Gastroesophageal sphincter (tissue), 4 donors: Measurements from ENCODE around the gene EFHC1. TPM values are rescaled to one million over a fixed set of nuclear protein-coding genes. Genes with fewer than 3 reads are reported as not detected.
A peak's percentile ranks its signal among the peaks of the same experiment; 100 is the strongest.

Experiments used
- ATAC-seq: fragments of 150-250 bp; one replicate; pipeline ENCODE4 v1.9.1; 2016; ENCODE audit warnings: mild to moderate bottlenecking, moderate library complexity
- H3K27ac ChIP-seq, 4 donors: fragments of 200-600 bp; sonication (generic) in 3 of 4; 1 replicate in 3 of 4; 2 replicates in 1 of 4; pipeline ENCODE4 v1.5.1; 2016 to 2019
- H3K27me3 ChIP-seq: fragments of 200-600 bp; sonication (generic); one replicate; pipeline ENCODE4 v1.5.1; 2019
- H3K36me3 ChIP-seq, 2 donors: fragments of 200-600 bp; sonication (generic); one replicate each; pipeline ENCODE4 v1.5.1; 2019; ENCODE audit warnings: control low read depth in 1 of 2
- H3K4me1 ChIP-seq, 3 donors: fragments of 200-600 bp; sonication (generic); 1 replicate in 2 of 3; 2 replicates in 1 of 3; pipeline ENCODE4 v1.5.1; 2016 to 2019; ENCODE audit warnings: control low read depth in 2 of 3
- H3K4me3 ChIP-seq, 2 donors: fragments of 200-600 bp; sonication (generic); one replicate each; pipeline ENCODE4 v1.5.1; 2019; ENCODE audit warnings: mild to moderate bottlenecking in 1 of 2, moderate library complexity in 1 of 2
- H3K9me3 ChIP-seq, 3 donors: fragments of 200-600 bp; sonication (generic); one replicate each; pipeline ENCODE4 v1.5.1; 2017 to 2019; ENCODE audit warnings: control low read depth in 2 of 3
- CTCF ChIP-seq, 4 experiments: fragments of 200-600 bp in 2 of 4; fragments of 450-650 bp in 2 of 4; sonication (generic) in 1 of 4; IDR thresholded peaks; one replicate each; pipeline ENCODE4 v1.5.1; 2017 to 2019; ENCODE audit warnings: antibody characterized with exemption in 4 of 4, mild to moderate bottlenecking in 2 of 4, moderate library complexity in 2 of 4
- EP300 ChIP-seq: sonication (generic); formaldehyde crosslinking; IDR thresholded peaks from one replicate; pipeline ENCODE4 v1.6.1; 2017; ENCODE audit warnings: antibody characterized with exemption, mild to moderate bottlenecking
- POLR2A ChIP-seq, 2 donors: fragments of 450-650 bp; IDR thresholded peaks; one replicate each; pipeline ENCODE4 v1.6.1; 2017; ENCODE audit warnings: antibody characterized with exemption in 2 of 2, mild to moderate bottlenecking in 2 of 2, moderate library complexity in 1 of 2
- POLR2AphosphoS5 ChIP-seq: sonication (generic); formaldehyde crosslinking; IDR thresholded peaks from one replicate; pipeline ENCODE4 v1.6.1; 2017; ENCODE audit warnings: antibody characterized with exemption
- WGBS, 2 donors: methylation state at CpG; one replicate each; pipeline ENCODE4 v1.1.5; 2018; ENCODE audit warnings: low coverage in 1 of 2; 5-methylcytosine and 5-hydroxymethylcytosine counted together
- total RNA-seq, 4 donors: library from RNA; depleted of rRNA; stranded (reverse); fragments of >200 nt; gene quantifications; one replicate each; pipeline ENCODE4 v1.1.0, GENCODE V29; 2016

EFHC1 gene
- total RNA-seq, 4 donors from 2014 or later: 5.1 to 27.4 (median 12.9) TPM

GRCh38 chr6:52548353-52548713 lies 128.2 kb downstream of the EFHC1 start:
- TF ChIP-seq EP300 (no peak), POLR2AphosphoS5 (peak; percentile 22), CTCF (IDR thresholded peaks at IDR 0.05) (no peak), POLR2A (IDR thresholded peaks at IDR 0.05) (no peak)
- H3K27me3 ChIP-seq: no peaks in the 10 kb centered on the region
- ATAC-seq: no peak
- WGBS, 2 donors: 40 to 85% methylated on average over 4 to 6 of the region's 7 CpGs
- H3K9me3 ChIP-seq: no peaks in the 10 kb centered on the region
- peaks cover 7 to 99% (median 76%) of the 10 kb centered on the region in 3 donors for H3K4me1 ChIP-seq
- no peak overlapping the region for H3K4me3 ChIP-seq
- peak overlapping the region in 1 of 4 donors; percentile 8 for H3K27ac ChIP-seq
- H3K36me3 ChIP-seq: no peaks in the 10 kb centered on the region

GRCh38 chr6:52548999-52549398 lies 128.9 kb downstream of the EFHC1 start:
- no peak overlapping the region for H3K4me3 ChIP-seq
- TF ChIP-seq POLR2AphosphoS5 (no peak), POLR2A (IDR thresholded peaks at IDR 0.05) (no peak), CTCF (IDR thresholded peaks at IDR 0.05) (no peak), EP300 (no peak)
- H3K27ac ChIP-seq: peak overlapping the region in 1 of 4 donors; percentile 8
- no peak for ATAC-seq
- peaks cover 1 to 99% (median 72%) of the 10 kb centered on the region in 3 donors for H3K4me1 ChIP-seq
- no peaks in the 10 kb centered on the region for H3K9me3 ChIP-seq
- H3K27me3 ChIP-seq: no peaks in the 10 kb centered on the region
- H3K36me3 ChIP-seq: no peaks in the 10 kb centered on the region
- 87 to 95% methylated on average over 4 to 5 of the region's 5 CpGs for WGBS, 2 donors

- no peak overlapping the region for H3K27ac ChIP-seq
- TF ChIP-seq EP300: no peak
- TF ChIP-seq POLR2A (IDR thresholded peaks at IDR 0.05): no peak
- TF ChIP-seq CTCF (IDR thresholded peaks at IDR 0.05): no peak
- no peak for TF ChIP-seq POLR2AphosphoS5
- WGBS, 2 donors: 44 to 75% methylated on average over 2 to 4 of the region's 4 CpGs
- H3K36me3 ChIP-seq: no peaks in the 10 kb centered on the region
- H3K4me1 ChIP-seq: peaks cover 0 to 99% (median 68%) of the 10 kb centered on the region in 3 donors
- H3K4me3 ChIP-seq: no peak overlapping the region
- no peaks in the 10 kb centered on the region for H3K27me3 ChIP-seq
- H3K9me3 ChIP-seq: no peaks in the 10 kb centered on the region
- ATAC-seq: no peak
These were observed 129.3 kb downstream of the EFHC1 start for GRCh38 chr6:52549428-52549827.

GRCh38 chr6:52550014-52550575 lies 130.0 kb downstream of the EFHC1 start:
- Histone ChIP-seq H3K9me3 (no peaks in the 10 kb centered on the region), H3K4me3 (no peak overlapping the region), H3K36me3 (no peaks in the 10 kb centered on the region), H3K4me1 (peaks cover 0 to 99% (median 63%) of the 10 kb centered on the region in 3 donors), H3K27ac (peak overlapping the region in 3 of 4 donors; percentile 76 to 83 (median 83)), H3K27me3 (no peaks in the 10 kb centered on the region)
- TF ChIP-seq POLR2A (IDR thresholded peaks at IDR 0.05) (no peak), EP300 (no peak), POLR2AphosphoS5 (no peak), CTCF (IDR thresholded peaks at IDR 0.05) (no peak)
- WGBS, 2 donors: 55 to 81% methylated on average over 4 to 5 of the region's 6 CpGs
- ATAC-seq: no peak

GRCh38 chr6:52550870-52551269 lies 130.7 kb downstream of the EFHC1 start:
- peaks cover 0 to 99% (median 59%) of the 10 kb centered on the region in 3 donors for H3K4me1 ChIP-seq
- H3K27me3 ChIP-seq: no peaks in the 10 kb centered on the region
- no peak for TF ChIP-seq EP300
- TF ChIP-seq POLR2A (IDR thresholded peaks at IDR 0.05): no peak
- no peak for TF ChIP-seq POLR2AphosphoS5
- TF ChIP-seq CTCF (IDR thresholded peaks at IDR 0.05): no peak
- H3K9me3 ChIP-seq: no peaks in the 10 kb centered on the region
- no peak for ATAC-seq
- H3K36me3 ChIP-seq: no peaks in the 10 kb centered on the region
- 61 to 72% methylated on average over 4 to 5 of the region's 5 CpGs for WGBS, 2 donors
- peak overlapping the region in 3 of 4 donors; percentile 76 to 83 (median 83) for H3K27ac ChIP-seq
- no peak overlapping the region for H3K4me3 ChIP-seq
